SIG-M5 (cell line): ENCODE data around the gene C3orf20.
"Not testable (repeated sequence)": the region's sequence is repeated elsewhere in the genome, so short reads cannot be mapped to it uniquely, and the experiment has no call there.

Experiments used
- DNase-seq: peaks from one replicate; lab custom pipeline; 2025; lab: John Stamatoyannopoulos, UW

The C3orf20 gene

DNA sequence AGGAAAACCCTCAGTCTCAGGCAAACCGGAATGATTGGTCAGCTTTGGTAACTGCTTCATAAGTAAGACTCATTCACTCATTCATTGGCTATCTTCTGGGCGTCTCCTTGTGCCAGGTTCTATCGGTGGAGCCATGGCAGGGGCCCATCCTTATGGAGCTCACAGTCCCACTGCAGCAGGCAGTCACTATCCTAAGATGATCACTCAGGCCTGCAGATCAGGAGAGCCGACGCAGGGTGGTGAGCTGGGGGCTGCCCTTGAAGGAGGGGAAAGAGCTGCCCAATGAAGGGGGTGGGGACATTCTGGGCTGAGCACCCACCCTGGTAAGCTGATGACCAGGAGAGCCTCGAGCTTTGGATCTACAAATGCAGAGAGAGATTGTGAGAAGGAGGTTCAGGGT is 123.3 kb downstream of the C3orf20 start:
- no peak for DNase-seq

DNA sequence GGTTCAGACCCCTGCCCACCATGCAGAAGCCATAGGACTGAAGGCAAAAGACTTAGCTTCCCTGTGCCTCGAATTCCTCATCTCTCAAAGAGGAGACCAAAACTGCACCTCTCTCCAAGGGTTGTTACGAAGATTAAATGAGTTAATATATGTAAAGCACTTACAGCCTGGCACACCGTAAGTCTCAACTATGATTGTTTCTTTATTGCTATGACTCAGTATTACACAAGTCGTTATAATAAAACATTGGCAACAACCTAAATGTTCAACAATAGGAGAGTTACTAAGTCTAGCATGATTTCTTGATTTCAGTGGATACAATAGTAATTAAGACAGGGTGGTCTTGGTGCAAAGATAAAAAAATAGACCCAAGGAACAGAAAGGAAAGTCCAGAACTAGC is 124.2 kb downstream of the C3orf20 start:
- DNase-seq = no peak

DNA sequence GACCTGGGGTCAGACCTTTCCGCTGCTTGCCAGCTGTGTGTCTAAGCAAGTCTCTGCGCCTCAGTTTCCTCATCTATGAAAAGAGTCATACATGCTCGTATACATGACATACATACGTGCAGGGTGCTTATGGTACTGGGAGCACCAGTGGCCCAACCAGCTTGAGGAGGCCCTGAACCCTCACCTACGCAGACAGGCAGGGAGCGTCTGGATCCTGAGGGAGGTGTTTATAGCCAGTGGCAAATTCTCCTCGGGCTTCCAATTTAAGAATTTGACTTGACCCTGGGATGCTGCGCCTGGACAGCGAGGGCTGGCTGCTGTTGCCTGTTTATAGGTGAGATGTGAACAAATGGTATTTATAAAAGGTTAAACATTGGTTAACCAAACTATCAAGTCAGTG is 126.1 kb downstream of the C3orf20 start:
- no peak for DNase-seq

DNA sequence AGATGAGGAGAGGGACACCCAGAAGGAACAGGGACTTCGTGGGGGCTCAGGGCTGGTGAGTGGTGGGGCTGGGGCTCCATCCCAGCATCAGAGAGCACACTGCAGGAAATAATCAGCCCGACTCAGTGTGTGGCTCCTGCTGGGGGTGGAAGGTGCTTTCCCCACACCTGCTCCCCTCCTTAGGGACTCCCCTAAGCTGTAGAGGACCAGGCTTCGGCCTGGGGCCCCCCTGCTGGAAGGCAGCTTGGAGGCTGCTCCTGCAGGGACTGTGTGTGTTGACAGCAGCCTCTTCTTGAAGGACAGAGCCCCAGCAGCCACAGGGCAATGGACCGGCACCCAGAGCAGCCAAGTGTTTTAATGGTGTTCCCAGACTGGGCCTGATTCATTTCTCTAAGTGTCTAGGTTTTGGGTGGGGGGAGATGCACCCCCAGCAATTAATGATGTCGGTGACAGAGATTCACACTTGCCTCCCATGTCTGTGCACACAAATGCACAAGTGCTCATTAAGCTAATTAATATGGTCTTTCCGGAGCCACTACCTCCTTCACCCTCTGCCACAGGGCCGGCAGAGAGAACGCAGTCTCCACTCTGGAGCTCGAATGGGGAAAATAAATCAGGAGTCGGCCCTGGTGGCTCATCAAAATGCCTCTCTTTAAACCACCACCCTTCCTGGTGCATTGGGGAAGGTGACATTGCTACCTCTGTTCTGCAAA is 126.9 kb downstream of the C3orf20 start:
- no peak for DNase-seq

DNA sequence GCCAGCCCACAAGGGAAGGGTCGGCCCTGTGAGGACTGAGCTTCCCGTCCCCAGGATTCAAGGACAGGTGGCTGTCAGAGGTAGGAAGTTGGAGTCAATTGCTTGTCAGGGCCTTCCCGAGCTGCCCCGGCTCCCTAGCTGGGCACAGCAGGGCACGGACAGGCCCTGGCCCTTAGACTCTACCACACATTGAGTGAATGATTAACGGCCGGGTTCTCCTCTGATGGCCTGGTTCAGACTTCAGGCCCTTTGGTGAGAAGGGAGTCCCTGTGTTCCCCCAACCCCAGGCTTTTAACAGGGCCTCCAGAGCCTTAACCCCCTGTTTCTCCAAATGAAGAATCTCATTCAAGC is 127.4 kb downstream of the C3orf20 start:
- no peak for DNase-seq

DNA sequence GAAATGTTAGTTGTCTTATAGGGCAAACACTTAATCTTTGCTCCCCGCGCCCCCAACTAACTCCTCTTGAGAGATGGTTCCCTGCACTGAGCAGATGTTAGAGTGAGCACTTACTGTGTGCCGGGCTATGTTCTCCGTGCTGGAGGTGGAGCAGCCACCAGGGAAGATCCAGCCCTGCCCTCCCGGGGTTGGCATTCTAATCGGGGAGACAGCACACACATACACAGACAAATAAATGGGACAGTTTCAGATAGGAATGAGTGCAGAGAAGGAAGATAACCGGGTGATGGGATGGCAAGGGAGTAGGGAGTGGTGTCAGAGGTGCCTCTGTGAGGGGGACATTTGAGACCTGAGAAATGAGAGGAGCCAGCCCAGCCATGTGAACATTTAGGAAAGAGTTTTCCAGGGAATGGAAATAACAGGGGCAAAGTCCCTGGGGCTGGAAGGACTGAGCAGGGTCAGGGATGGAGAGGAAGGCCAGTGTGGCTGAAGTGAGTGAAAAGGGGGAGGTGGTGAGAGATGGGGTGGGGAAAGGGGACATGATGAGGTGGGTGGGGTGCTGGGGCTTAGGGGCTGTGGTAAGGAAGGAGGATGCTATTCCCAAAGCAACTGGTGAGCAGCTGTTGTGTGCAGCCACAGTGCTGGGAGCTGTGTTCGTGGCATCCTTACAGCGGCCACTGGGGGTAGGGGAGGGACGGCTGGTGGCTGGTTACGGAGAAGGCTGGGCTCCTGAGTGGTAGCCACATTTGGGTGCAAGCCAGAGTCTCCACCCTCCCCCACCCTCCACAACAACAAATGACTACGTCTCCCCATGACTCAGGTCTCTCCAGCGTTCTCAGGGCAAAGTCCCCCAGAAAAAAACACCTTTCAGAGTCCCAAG is 128.4 kb downstream of the C3orf20 start:
- DNase-seq = no peak

DNA sequence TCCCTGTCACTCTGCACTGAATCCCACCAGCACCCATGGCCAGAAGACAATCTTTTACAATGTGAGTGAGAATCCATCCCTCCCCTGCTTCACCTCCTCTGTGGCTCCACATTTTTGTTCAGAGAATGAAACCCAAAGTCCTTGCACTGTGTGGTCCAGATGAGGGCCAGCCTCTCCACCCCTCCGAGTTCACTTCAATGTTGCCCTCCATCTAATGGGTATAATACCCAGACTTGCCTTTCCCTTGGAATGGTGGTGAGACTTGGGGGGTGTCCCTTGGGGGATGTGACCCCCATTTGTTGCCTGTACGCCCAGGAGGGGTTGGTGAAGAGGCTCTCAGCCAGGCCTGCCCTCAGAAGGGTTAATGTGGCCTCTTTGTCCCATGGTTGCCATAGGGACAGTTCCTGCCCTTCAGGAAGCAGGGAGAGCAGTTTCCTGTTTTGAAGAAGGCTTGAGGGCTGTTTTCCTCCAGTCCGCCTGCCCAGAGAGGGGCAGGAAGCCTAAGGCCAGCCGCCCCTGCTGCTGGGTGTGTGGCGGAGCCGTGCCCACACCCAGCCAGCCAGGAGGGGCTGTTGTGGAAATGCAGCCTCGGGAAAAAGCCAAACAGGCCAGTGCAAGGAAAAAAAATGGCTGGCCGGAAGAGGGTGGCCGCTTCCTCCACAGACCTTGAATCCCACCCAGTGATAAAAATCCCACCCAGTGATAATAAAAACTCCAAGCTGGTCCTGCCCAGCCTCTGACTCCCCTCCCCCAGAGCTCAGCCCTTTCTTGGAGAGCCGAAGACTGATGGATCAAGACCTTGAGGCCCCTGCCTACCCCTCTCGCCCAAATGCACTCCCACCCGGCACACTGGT is 129.3 kb downstream of the C3orf20 start:
- DNase-seq = no peak

DNA sequence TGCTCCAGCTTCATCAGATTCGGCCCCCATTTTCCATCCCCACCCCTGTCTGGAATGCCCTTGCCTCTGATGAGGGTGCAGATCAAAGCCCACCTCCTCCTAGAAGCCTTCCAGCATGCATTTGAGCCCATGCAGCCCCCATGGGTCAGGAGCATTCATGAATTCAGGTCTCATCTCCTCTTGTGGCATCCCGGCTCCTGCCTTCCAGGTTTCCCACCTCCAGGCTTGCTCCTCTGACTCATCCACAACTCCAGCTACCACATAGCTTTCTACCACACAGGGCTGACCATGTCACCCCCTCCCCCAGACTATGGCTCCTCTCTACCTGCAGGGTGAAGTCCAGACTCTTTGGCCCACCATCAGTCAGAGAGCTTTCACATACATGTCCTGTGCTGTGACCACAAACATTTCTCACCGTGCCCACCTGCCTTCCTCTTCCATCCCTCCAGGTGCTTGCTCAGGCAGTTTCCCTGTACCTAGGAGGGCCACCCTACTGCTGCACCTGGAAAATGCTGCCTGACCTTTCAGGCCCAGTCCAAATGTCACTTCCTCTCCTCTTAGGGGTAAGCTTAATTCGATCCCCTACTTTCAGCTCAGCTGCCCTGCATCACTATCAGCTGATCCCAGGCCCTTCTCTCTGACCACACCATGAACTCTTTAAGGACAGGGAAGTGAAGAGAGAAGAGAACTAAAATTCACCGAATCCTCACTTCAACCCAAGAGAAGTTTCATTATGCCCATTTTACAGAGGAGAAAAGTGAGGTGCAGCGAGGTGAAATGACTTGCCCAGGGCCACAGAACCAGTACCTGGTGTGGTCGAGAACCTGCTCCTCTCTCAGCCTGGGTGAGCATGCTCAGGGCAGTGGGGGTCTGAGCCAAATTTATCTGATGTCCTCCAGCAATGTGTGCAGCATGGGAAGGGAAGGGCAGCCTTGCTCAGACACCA is 130.2 kb downstream of the C3orf20 start:
- no peak for DNase-seq

DNA sequence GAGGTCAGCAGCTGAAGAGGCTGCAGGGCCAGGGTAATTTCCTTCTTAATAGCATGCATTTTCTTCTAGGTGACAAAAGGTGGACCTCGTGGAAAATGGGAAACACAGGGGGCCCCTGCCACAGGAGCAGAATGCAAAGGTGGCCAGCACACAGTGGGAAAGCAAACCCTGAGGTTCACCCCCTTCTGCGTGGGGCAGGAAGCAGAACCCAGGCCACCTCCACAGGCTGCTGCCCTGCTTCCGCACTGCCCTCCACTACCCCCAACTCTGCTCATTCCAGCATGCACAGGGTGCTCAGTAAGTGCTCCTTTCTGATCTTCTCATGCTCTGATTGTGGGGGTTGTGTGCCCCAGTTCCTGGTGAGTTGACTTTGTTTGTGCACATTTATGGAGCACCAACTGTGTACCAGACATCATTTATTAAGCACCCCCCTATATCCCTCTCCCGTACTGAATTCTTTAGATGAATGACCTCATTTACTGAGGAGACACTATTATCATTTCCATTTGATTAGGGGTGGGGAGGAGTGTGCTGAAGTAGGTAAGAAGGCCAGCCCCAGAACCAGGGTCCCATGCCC is 131.1 kb downstream of the C3orf20 start:
- no peak for DNase-seq

DNA sequence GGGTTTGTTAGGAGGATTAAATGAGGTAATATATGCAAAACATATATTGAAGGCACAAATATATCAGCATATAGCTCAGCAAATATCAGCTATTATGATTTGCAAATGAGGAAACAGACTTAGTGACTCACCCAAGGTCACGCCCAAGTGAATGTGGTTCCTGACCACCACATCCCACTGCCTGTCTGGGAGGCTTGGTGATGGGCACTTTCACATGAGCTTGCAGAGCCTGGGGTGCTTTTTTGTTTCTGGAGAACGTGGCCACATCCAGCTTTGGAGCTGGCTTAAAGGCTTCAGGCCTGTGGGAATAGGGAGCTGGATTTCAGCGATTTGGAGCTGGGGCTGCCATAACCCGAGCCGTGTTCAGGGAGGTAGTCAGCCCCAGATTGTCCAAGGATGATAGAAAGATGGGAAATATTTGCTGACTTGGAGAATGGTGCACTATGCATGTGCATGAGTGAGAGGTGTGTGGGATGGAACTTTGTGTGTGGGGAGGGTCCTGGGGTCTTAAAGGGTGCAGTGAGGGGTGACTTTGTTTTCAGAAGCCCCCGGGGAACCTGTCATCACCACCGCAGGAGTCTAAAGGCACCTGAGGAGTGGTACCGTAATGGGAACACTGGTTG is 131.8 kb downstream of the C3orf20 start:
- DNase-seq = no peak

DNA sequence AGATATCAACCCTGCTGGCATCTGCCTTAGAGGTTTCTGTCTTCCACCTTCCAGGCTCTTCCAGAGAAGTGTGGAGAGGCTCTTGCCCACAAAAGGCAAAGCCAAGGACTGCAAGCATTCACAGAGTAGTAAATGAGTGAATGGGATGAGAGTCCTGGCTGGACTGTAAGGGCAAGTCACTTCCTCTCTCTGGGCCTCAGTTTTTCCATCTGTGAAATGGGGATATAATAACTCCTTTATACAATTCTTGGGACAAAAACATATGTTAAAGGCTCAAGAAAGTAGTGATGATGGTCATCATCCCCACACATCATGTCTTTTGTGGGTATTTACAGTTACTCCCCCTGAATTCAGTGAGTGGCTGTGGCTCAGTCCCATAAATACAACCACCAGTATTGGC is 133.1 kb downstream of the C3orf20 start:
- no peak for DNase-seq

DNA sequence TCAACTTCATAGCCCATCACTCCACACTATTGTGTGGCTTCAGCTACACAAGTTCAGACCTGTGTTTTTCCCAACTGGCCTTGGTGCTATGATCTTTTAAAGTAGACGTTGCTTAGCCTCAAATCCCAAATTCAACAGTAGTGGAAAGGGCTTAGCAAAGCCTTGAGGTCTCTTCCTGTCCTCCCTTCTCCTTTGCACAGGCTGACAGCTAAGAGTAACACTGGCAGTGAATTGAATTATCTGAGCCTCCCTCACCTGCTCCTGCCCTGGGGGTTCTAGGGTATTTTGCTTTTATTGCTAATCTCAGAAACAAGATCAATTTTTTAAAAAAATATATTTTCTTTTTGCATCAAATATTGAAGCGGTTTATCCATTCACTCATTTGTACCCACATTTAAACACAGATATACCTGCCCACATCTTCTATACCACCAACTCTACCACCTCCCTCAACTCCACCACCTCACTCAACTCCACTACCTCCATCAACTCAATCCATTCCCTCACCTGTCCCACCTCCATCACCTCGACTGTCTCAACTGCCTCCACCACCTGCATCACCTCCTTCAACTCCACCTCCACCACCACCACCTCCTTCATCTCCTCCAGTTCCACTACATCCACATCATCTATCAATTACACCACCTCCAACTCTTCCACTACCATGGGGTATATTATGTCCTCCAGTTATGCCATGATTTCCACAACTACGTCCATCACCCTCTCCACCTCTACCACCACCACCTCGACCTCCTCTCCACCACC is 133.7 kb downstream of the C3orf20 start:
- no peak for DNase-seq

DNA sequence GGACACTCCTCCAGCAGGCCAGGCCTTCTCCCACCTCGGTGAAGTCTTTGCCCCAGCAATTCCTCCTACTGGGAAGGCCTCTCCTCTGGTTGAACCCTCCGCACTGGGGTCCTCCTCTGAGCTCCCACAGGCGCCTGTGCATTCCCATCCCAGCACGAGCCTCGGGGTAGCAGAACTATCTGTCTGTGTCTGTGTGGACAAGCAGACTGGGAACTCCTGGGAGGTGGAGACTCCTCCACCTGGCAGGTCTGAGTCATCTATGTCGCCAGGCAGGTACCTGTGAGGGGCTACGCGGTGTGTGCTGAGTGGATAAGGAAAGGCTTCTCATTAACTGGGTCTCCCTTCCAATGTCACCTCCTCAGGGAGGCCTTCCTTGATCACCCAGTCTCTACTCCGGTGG is 134.7 kb downstream of the C3orf20 start:
- DNase-seq = not testable (repeated sequence)

DNA sequence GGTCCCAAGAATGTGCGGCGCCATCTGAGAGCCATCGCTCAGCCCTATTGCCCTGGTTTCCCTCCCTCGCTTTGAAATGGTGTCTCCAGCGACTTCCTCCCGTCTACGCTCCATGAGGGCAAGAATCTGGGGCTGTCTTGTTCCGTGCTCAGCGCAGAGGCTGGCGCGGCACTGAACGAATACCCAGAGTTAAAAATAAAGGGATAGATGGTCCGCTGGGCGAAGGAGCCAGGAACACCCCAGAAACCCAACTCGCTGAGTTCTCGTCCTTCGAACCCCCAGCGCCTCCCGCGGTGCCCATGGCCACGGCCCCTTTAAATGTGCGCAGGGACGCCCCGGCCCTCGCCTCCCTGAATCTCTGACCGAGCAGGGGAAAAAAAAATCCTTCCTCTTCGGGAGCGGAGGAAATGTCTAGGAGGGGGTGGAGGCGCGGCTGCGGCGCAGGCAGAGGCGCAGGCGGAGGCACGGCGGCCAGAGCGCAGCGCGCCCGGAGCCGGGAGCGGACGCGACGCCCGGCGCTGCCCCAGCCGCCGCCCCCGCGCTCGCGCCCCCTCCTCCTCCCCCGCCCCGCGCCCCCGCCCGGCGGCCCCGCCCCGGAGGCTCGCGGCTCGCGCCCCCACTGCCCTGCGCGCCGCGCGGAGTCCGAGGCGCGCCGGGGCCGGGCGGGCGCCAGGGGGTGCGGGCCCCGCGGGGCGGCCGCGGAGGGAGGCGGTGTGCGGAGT is 135.3 kb downstream of the C3orf20 start:
- DNase-seq = no peak

DNA sequence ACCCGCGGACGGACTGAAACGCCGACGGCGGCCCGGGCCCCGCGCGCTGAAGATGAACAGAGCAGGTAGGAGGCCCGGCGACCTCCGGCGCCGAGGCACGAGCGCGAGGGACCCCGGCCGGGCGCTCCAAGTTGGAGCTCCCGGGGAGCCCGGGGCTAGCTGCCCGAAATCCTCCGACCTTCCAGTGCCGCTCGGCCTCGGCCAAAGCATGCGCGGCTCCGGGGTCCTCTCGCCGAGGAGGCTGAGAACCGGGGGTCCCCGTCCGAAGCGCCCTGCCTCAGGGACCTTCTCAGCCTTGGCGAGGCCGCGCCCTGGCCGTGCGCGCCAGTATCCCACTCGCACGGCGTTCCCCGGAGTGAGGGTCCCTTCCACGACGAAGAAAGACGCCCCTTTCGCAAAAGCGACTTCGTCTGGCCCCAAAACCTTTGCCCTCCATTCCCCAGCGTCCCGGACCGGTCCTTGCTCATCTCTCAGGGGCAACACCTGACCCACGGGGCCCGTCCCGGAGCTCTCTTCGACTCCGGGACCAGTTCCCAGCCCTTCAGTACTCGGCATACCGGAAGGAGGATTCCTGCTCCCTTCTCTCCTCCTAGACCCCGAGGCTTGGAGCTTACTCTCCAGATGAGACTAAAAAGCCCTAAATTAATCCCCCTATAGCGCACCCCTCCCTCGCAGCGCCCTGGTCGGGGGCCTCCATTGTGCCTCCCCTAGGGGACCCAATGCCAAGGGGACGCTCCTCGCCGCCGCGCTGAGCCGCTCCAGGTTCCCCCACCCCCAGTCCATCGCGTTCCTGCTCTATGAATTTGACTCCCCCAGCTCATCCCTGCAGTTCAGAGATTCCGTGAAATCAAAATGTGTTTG is 136.1 kb downstream of the C3orf20 start:
- DNase-seq = no peak

DNA sequence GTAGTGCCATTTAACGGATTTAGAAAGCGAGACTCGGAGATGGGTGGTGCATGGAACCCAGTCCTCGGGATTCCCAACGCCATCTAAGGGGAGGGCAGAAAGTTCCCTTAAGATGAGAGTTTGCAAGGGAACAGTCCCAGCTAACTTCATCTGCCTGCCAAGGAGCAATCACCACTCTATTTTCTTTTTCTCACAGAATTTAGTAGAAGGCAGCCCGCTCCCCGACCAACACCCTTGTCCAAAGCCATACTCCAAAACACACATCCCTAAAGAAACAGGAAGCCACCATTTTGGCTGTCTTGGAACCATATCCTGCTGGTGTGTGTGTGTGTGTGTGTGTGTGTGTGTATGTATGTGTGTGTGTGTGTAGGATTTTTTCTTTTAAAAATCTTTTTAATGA is 136.7 kb downstream of the C3orf20 start:
- no peak for DNase-seq

DNA sequence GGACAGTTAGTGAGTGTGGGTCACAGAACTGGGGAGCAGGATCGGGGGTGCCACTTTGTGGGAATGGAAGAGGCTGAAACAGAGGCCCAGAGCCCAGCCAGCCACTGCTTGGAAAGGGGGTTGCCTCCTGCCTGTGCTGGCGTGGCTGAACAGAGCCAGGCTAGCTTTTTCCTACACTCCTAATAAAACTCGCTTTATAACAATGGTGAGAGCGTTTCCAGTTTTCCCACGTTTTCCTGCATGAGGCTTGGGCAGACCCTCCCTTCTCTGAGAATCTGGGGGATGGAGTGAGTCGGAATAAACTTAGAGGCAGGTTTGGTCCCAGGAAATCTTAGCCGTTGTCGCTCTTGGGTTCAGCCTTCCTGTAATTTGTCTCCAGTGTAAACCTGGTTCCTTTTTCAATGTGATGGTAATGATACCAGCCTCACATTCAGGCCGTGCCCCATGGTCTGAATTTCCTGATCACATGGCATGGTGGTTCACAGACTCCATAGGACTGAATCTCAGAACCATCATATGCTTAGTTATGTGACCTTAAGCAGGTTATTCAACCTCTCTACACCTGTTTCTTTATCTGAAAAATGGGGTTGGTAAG is 137.4 kb downstream of the C3orf20 start:
- no peak for DNase-seq

DNA sequence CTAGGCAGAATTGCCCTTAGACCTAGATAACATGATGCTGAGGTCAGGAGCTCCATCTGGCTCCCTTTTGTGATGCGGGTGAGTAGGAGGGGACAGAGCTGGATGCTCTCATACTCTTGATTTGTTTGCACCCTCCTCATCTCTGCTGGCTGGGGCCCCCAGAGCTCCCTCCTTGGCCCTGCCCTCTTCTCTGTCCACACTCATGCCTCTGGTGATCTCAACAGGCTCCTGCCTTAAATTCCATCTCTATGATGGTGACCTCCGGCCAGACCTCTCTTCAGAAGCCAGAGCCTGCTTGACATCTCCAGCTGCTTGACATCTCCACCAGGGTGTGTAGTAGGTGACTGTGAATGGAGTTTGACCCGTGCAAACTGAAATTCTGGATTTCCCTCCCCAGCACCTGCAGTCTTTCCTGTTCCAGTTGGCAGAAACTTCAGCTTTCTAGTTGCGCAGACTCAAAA is 139.5 kb downstream of the C3orf20 start:
- no peak for DNase-seq
